Measurements from ENCODE around the gene CD24.

GRCh38 chr6:106964099-106964498 lies 10.4 kb downstream of the CD24 start:
- TF ChIP-seq CTCF (IDR thresholded peaks at IDR 0.05) (no peak), ZFX (IDR thresholded peaks at IDR 0.05; ENCODE audit: borderline replicate concordance) (no peak)

All from 22Rv1 (cell line).